Osteoblast (primary cell): ENCODE data around the gene CDYL2. TPM values are rescaled to one million over a fixed set of nuclear protein-coding genes. Genes with fewer than 3 reads are reported as not detected.

Experiments
- DNase-seq: peaks from one replicate; pipeline ENCODE4 v3.0.0; 2011; ENCODE audit warnings: low spot score, mixed read lengths; ENCODE audit not compliant: insufficient read length; ENCODE audit errors: missing footprints
- H2AFZ ChIP-seq: 2 replicates; pipeline ENCODE4 v1.6.0; 2011; ENCODE audit warnings: mild to moderate bottlenecking, low read length
- H3K27ac ChIP-seq: 2 replicates; pipeline ENCODE4 v1.5.1; 2011; ENCODE audit warnings: mild to moderate bottlenecking, low read depth, low read length, moderate library complexity
- H3K27me3 ChIP-seq: 2 replicates; pipeline ENCODE4 v1.6.0; 2012; ENCODE audit warnings: mild to moderate bottlenecking, control low read depth, inconsistent platforms, low read length, moderate library complexity; ENCODE audit not compliant: insufficient read depth
- H3K36me3 ChIP-seq: 2 replicates; pipeline ENCODE4 v1.5.1; 2011; ENCODE audit warnings: mild to moderate bottlenecking, low read length, control low read depth, moderate library complexity; ENCODE audit not compliant: insufficient read depth
- H3K4me1 ChIP-seq: 2 replicates; pipeline ENCODE4 v1.5.1; 2011; ENCODE audit warnings: mild to moderate bottlenecking, low read length, control low read depth, moderate library complexity; ENCODE audit not compliant: insufficient read depth
- H3K4me2 ChIP-seq: 2 replicates; pipeline ENCODE4 v1.6.0; 2011; ENCODE audit warnings: mild to moderate bottlenecking, low read length; ENCODE audit not compliant: insufficient read depth
- H3K4me3 ChIP-seq: fragments of 200-600 bp; sonication (generic); 3 replicates; pipeline ENCODE4 v1.5.1; 2012; ENCODE audit warnings: mild to moderate bottlenecking, low read length, inconsistent platforms; ENCODE audit not compliant: insufficient read depth
- H3K79me2 ChIP-seq: 2 replicates; pipeline ENCODE4 v1.6.0; 2012; ENCODE audit warnings: mild to moderate bottlenecking, low read length, control low read depth, inconsistent platforms; ENCODE audit not compliant: insufficient read depth
- H3K9me3 ChIP-seq: 2 replicates; pipeline ENCODE4 v1.5.1; 2011; ENCODE audit warnings: low read depth, low read length, control low read depth
- H4K20me1 ChIP-seq: 2 replicates; pipeline ENCODE4 v1.6.0; 2012; ENCODE audit warnings: mild to moderate bottlenecking, low read length, control low read depth; ENCODE audit not compliant: insufficient read depth
- total RNA-seq: library from RNA; depleted of rRNA; stranded (reverse); fragments of >200 nt; gene quantifications from 2 replicates; pipeline ENCODE4 v1.2.3, GENCODE V29; 2012
- TF ChIP-seq, protein P1 (sequence below): IDR thresholded peaks from 2 replicates; pipeline ENCODE4 v1.5.1; 2011; ENCODE audit warnings: mild to moderate bottlenecking, low read depth, low read length, moderate library complexity; ENCODE audit errors: extremely low read depth

The CDYL2 gene
- total RNA-seq, 1 donor, result 8.3 TPM

DNA sequence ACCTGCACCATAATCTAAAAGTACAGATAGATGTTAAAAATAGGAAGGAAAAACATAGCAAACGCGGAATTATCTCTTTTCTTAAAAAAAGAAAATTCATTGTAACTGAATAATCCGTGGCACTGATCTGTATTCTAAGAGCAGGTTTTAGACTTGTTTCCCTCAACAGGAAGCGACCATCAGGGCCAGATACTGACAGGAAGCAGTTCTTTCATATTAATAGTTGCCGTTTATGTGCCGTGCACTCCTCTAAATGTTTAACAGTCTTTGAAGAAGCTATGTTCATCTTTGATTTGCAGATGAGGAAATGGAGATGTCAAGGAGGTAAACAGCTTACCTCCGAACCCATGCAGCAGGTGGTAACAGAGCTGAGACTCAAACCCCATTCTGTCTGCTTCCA is 240.0 kb downstream of the CDYL2 start:
- Histone ChIP-seq H3K4me1 (peaks cover 6% of the 10 kb centered on the region), H3K36me3 (no peaks in the 10 kb centered on the region), H4K20me1 (no peaks in the 10 kb centered on the region), H3K4me3 (no peak overlapping the region), H3K27me3 (peaks cover 8% of the 10 kb centered on the region), H3K27ac (no peak overlapping the region), H2AFZ (no peak overlapping the region), H3K9me3 (no peaks in the 10 kb centered on the region), H3K4me2 (no peak overlapping the region), H3K79me2 (no peaks in the 10 kb centered on the region)
- TF ChIP-seq, protein P1, sequence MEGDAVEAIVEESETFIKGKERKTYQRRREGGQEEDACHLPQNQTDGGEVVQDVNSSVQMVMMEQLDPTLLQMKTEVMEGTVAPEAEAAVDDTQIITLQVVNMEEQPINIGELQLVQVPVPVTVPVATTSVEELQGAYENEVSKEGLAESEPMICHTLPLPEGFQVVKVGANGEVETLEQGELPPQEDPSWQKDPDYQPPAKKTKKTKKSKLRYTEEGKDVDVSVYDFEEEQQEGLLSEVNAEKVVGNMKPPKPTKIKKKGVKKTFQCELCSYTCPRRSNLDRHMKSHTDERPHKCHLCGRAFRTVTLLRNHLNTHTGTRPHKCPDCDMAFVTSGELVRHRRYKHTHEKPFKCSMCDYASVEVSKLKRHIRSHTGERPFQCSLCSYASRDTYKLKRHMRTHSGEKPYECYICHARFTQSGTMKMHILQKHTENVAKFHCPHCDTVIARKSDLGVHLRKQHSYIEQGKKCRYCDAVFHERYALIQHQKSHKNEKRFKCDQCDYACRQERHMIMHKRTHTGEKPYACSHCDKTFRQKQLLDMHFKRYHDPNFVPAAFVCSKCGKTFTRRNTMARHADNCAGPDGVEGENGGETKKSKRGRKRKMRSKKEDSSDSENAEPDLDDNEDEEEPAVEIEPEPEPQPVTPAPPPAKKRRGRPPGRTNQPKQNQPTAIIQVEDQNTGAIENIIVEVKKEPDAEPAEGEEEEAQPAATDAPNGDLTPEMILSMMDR, result no peak
- no peak for DNase-seq

- no peak overlapping the region for H3K4me2 ChIP-seq
Measured at GRCh38 chr16:80563066-80563465, 241.3 kb downstream of the CDYL2 start.

GRCh38 chr16:80559369-80559768 is 245.0 kb downstream of the CDYL2 start:
- TF ChIP-seq, protein P1, result no peak
- Histone ChIP-seq H3K9me3 (no peaks in the 10 kb centered on the region), H3K4me2 (no peak overlapping the region), H3K27me3 (peaks cover 8% of the 10 kb centered on the region), H3K79me2 (no peaks in the 10 kb centered on the region), H3K4me3 (no peak overlapping the region), H2AFZ (no peak overlapping the region), H3K4me1 (no peaks in the 10 kb centered on the region), H3K36me3 (no peaks in the 10 kb centered on the region), H4K20me1 (no peaks in the 10 kb centered on the region), H3K27ac (no peak overlapping the region)
- no peak for DNase-seq

More at GRCh38 chr16:80563066-80563465, 241.3 kb downstream of the CDYL2 start:
- H4K20me1 ChIP-seq, result no peaks in the 10 kb centered on the region
- peaks cover 8% of the 10 kb centered on the region for H3K27me3 ChIP-seq
- H3K36me3 ChIP-seq, result no peaks in the 10 kb centered on the region
- H2AFZ ChIP-seq, result no peak overlapping the region
- no peaks in the 10 kb centered on the region for H3K79me2 ChIP-seq
- H3K4me3 ChIP-seq, result no peak overlapping the region
- no peaks in the 10 kb centered on the region for H3K4me1 ChIP-seq
- DNase-seq, result no peak
- no peak overlapping the region for H3K27ac ChIP-seq
- H3K9me3 ChIP-seq, result no peaks in the 10 kb centered on the region
- TF ChIP-seq, protein P1, result no peak

GRCh38 chr16:80557037-80557436 is 247.4 kb downstream of the CDYL2 start:
- Histone ChIP-seq H4K20me1 (no peaks in the 10 kb centered on the region), H3K4me1 (no peaks in the 10 kb centered on the region), H3K4me3 (no peak overlapping the region), H3K27me3 (peaks cover 2% of the 10 kb centered on the region), H3K4me2 (no peak overlapping the region), H3K9me3 (no peaks in the 10 kb centered on the region), H3K27ac (no peak overlapping the region), H3K36me3 (no peaks in the 10 kb centered on the region), H2AFZ (no peak overlapping the region), H3K79me2 (no peaks in the 10 kb centered on the region)
- no peak for DNase-seq
- TF ChIP-seq, protein P1, result no peak
